Renal cortical epithelial cell (primary cell): ENCODE measurements around the gene CARD11. TPM values are rescaled to one million over a fixed set of nuclear protein-coding genes. Genes with fewer than 3 reads are reported as not detected.

Experiments
- DNase-seq: peaks from one replicate; pipeline ENCODE4 v3.0.0-alpha.2; 2011; ENCODE audit warnings: low read depth
- total RNA-seq: library from RNA; depleted of rRNA; stranded (reverse); fragments of >200 nt; gene quantifications from 2 replicates; pipeline ENCODE4 v1.2.3, GENCODE V29; 2014

Gene CARD11
- total RNA-seq, 1 donor from 2014 or later, result 25.3 TPM

- DNase-seq, result no peak
These were observed 23.3 kb downstream of the CARD11 start for GRCh38 chr7:3020416-3020815.

DNA sequence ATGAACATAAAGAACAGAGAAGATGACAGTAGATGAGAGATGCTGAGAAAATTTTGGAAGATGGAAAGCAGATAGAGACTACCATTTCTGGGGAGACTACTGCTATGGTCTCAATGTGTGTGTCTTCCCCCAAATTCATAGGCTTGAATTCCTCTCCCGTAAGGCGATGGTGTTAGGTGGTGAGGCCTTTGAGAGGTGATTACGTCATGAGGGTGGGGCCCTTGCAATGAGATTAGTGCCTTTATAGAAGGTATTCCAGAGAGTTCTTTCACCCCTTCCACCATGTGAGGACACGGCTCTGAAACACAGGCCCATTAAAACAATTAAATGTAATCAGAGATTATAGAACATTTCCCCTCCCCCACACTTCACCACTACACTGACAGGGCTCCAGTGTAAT is 23.9 kb downstream of the CARD11 start:
- no peak for DNase-seq

- DNase-seq, result no peak
These were observed 29.5 kb downstream of the CARD11 start for GRCh38 chr7:3013975-3014792.

- no peak for DNase-seq
These were observed 32.3 kb downstream of the CARD11 start for GRCh38 chr7:3011211-3011852.

- no peak for DNase-seq
These were observed 33.5 kb downstream of the CARD11 start for GRCh38 chr7:3010161-3010560.

DNA sequence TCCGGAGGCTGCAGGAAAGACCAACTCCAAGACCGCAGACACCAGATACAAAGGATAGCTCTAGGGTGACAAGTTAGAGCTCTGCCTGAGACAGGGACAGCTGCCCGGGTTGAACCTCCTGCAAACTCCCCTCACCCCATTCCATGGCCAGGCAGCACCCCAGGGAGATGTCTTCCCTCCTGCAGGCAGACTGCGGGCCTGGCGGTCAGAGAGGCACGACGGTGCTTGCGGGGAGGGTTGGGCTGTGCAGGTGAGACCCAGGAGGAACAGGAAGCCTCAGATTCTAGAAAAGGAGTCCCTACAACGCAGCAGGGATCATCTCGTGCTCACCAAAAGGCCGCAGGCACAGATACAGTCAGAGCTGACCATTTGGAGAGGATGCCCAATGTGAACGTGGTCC is 34.6 kb downstream of the CARD11 start:
- no peak for DNase-seq

GRCh38 chr7:3008386-3008785 is 35.3 kb downstream of the CARD11 start:
- no peak for DNase-seq

DNA sequence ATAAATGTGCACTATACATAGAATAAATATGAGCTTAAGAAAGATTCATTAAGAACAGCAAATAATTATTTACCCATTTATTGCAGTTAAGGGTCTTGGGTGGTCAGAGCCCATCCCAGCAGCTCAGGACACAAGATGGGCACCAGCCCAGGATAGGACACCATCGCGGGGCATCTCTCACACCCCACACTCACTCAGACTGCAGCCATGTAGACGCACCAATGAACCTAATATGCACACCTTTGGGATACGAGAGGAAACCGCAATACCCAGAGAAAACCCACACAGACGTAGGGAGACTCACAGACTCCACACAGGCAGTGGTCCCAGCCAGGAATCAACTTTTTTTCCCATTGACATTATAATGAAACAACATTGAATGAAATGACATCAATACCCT is 36.0 kb downstream of the CARD11 start:
- no peak for DNase-seq

GRCh38 chr7:3005257-3005656 is 38.4 kb downstream of the CARD11 start:
- peak; percentile 56 for DNase-seq

DNA sequence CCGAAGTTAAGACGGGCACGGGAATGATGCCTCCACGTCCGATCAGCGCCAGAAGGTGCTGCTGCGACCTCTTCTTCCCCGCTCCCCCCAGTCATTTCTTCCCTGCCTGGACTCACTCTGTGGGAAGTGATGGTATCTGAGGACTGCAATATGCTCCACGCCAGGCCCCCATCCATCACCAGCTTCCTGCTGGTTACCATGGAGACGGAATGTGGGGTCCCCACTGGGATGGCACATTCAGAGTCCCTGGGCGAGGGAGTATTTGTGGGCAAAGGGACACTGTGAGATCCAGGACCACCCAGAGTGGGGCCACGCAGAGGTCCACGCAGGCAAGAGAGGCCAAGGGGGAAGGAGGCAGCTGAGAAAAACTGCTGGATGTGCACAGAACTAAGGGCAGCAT is 39.7 kb downstream of the CARD11 start:
- DNase-seq, result no peak

- DNase-seq, result no peak
These were observed 41.0 kb downstream of the CARD11 start for GRCh38 chr7:3002631-3003030.

- DNase-seq, result no peak
These were observed 43.1 kb downstream of the CARD11 start for GRCh38 chr7:3000566-3000965.

DNA sequence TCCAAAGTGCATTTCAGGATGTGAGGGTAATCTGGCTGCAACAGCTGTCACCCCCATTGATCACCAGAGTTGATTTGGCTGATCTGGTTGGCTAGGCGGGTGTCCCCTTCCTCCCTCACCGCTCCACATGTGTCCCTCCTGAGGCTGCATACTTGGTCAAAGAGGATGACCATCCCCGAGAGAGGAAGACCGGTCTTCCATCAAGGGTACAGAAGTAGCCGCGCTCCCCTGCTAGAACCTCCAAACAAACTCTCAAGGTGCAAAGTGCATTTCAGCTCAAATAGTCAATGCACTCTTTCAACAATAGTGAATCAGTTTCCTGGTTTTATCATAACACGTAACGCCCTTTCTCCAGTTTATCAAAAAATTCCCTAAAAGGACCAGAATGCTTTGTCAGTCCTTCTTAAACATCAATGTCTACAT is 44.6 kb downstream of the CARD11 start:
- DNase-seq, result no peak

DNA sequence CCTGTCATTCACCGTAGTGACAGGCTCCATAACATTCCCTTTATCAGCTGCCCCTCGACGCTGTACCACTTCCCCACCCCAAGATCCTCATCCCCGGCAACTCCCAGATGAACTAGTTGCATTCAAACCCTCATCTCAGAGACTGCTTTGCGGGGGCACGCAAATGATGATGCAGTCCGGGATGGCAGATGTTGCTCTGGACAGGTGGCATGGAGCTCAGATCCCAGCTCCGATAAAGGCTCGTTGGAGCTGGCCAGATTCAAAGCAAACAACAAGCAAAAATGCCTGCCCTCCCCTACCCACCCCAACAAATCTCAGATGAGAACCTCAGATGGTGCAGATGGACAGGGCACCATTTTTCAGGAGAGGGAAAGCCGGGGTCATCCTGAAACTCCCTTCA is 46.7 kb downstream of the CARD11 start:
- DNase-seq, result no peak

DNA sequence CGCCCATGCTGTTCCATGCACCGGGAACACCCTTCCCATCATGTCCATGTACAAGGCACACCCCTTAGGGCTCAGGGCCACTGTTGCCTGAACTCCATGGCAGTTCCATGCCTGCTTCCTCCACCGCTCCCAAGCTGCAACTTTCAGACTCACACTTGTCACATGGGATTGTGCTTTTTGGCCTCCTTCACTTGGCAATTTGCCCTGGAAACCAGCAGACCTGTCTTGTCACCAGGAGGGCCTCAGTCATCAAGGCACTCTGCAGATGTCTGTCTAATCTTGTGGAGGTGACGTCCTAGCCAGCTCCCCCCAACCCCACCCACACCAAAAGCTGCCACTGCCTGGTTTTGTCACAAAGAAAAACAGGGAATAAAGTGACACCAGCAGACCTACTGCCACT is 47.5 kb downstream of the CARD11 start:
- DNase-seq, result no peak

- DNase-seq, result peak; percentile 27
These were observed 49.8 kb downstream of the CARD11 start for GRCh38 chr7:2993868-2994267.

DNA sequence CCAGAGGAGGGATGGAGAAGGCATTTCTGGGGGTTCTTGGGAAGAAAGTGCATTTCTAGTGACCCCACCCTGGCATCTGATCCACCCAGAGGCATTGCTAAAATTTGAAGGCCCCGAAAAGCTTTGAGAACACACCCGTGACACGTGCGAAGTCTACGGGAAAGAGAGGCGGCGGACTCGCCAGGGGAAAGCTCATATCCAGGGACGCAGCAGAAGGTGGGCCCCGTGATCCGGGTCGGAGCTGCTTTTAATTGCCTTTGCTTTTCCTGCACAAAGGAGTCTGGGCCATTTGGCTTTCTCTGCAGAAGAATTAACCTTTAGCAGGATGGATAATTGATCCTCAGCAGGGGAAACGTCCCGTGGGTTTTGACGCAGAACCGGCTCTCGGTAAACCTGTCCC is 50.3 kb downstream of the CARD11 start:
- DNase-seq, result no peak

DNA sequence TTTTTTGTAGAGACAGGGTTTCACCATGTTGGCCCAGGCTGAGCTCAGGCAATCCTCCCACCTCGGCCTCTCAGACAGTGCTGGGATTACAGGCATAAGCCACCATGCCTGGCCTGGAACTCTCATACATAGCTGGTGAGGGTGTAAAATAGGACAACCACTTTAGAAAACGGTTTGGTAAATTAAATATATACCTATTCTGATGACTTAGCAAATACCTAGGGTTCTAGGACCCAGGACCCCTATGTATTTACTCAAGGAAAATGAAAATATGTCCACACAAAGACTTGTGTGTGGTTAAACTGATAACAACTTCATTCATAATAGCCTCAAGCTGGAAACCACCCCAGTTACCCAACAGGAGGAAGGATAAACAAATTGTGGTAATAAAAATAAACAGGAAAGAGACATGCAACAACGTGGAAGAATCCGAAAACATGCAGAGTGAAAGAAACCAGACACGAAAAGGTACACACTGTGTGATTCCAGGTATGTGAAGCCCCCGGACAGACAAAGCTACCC is 52.7 kb downstream of the CARD11 start:
- no peak for DNase-seq

DNA sequence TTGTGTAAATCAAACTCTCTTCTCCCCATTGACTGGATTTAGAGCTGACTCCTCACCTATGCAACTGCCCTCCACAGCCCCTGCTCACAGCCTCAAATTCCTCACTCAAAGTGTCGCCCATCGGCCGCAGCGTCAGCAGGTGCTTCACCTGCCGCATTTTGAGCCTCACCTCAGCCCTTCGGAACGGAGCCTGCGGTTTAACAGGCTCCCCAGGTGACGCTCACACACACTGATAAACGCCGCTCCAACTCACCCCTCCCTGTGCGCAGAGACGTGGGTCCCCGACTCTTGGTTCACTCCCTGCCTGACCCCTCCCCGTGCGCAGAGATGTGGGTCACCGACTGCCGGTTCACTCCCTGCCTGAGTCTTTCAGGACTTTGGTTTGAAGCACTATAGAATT is 57.1 kb downstream of the CARD11 start:
- DNase-seq, result no peak

GRCh38 chr7:2985866-2986265 is 57.8 kb downstream of the CARD11 start:
- no peak for DNase-seq

DNA sequence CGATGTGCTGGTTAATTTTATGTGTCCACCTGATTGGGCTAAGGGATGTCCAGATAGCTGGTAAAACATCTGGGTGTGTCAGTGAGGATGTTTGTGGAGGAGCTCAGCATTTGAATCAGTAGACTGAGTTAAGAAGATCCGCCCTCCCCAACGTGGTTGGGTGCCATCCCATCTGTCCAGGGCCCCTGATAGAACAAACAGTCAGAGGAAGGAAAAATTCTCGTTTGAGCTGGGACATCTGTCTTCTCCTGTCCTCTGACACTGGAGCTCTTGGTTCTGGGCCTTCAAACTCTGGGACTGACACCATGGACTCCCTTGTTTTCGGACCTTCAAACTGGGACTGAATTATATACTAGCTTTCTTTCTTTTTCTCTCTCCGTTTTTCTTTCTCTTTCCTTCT is 59.6 kb downstream of the CARD11 start:
- no peak for DNase-seq

- DNase-seq, result no peak
These were observed 60.1 kb downstream of the CARD11 start for GRCh38 chr7:2983586-2983985.

GRCh38 chr7:2982831-2983230 is 60.8 kb downstream of the CARD11 start:
- DNase-seq, result no peak
